ENCODE data around the gene BNC2.

The BNC2 gene

GRCh38 chr9:16535555-16535954 lies 334.9 kb downstream of the BNC2 start:
- H3K27ac ChIP-seq (replicated peaks), result no peak overlapping the region
- no peak for DNase-seq (ENCODE audit: low read depth in 1 of 2, low spot score in 1 of 2)
- TF ChIP-seq SPI1 (IDR thresholded peaks at IDR 0.05; ENCODE audit: borderline replicate concordance, low read depth) (no peak), GABPA (IDR thresholded peaks at IDR 0.05; ENCODE audit: low read depth) (no peak), POLR2AphosphoS5 (IDR thresholded peaks at IDR 0.05; ENCODE audit: low read depth) (no peak), CTCF (IDR thresholded peaks at IDR 0.05; ENCODE audit: insufficient read depth, low read length) (no peak)
- H3K4me3 ChIP-seq (replicated peaks; ENCODE audit: insufficient read depth, low read length), result no peak overlapping the region
- H3K27me3 ChIP-seq (ENCODE audit: insufficient read depth, poor library complexity, severe bottlenecking), result no peaks in the 10 kb centered on the region

- no peak overlapping the region for H3K4me3 ChIP-seq (replicated peaks; ENCODE audit: insufficient read depth, low read length)
- H3K27me3 ChIP-seq (ENCODE audit: insufficient read depth, poor library complexity, severe bottlenecking), result no peaks in the 10 kb centered on the region
- TF ChIP-seq GABPA (IDR thresholded peaks at IDR 0.05; ENCODE audit: low read depth) (no peak), CTCF (IDR thresholded peaks at IDR 0.05; ENCODE audit: insufficient read depth, low read length) (no peak), REST (IDR thresholded peaks at IDR 0.05; ENCODE audit: insufficient replicate concordance, low read depth) (no peak), SPI1 (IDR thresholded peaks at IDR 0.05; ENCODE audit: borderline replicate concordance, low read depth) (no peak)
- H3K27ac ChIP-seq (replicated peaks), result no peak overlapping the region
- no peak for DNase-seq (ENCODE audit: low read depth in 1 of 2, low spot score in 1 of 2)
Measured at GRCh38 chr9:16532681-16533450, 337.6 kb downstream of the BNC2 start.

- TF ChIP-seq POLR2AphosphoS5 (IDR thresholded peaks at IDR 0.05; ENCODE audit: low read depth), result no peak
- TF ChIP-seq SPI1 (IDR thresholded peaks at IDR 0.05; ENCODE audit: borderline replicate concordance, low read depth), result no peak
- no peak for TF ChIP-seq CTCF (IDR thresholded peaks at IDR 0.05; ENCODE audit: insufficient read depth, low read length)
- TF ChIP-seq GABPA (IDR thresholded peaks at IDR 0.05; ENCODE audit: low read depth), result no peak
- TF ChIP-seq REST (IDR thresholded peaks at IDR 0.05; ENCODE audit: insufficient replicate concordance, low read depth), result no peak
- H3K27ac ChIP-seq (replicated peaks), result no peak overlapping the region
- H3K4me3 ChIP-seq (replicated peaks; ENCODE audit: insufficient read depth, low read length), result no peak overlapping the region
- H3K27me3 ChIP-seq (ENCODE audit: insufficient read depth, poor library complexity, severe bottlenecking), result no peaks in the 10 kb centered on the region
- no peak for DNase-seq (ENCODE audit: low read depth in 1 of 2, low spot score in 1 of 2)
Measured at GRCh38 chr9:16532272-16532671, 338.2 kb downstream of the BNC2 start.
